BLaER1 treated with 17β-estradiol and CSF1 and Interleukin-3, amounts not matched to agents 10 nM and 100 nM (cell line): Measurements from ENCODE around the gene ZNF749.

ENCODE experiments used
- H3K27ac ChIP-seq, 11 experiments: shearing (Covaris generic); formaldehyde crosslinking; 2 replicates each; pipeline ENCODE4 v1.8.1; 2022
- H3K27me3 ChIP-seq, 11 experiments: shearing (Covaris generic); formaldehyde crosslinking; 2 replicates each; pipeline ENCODE4 v1.8.1; 2022
- H3K36me3 ChIP-seq, 11 experiments: shearing (Covaris generic); formaldehyde crosslinking; 2 replicates each; pipeline ENCODE4 v1.8.1; 2022
- H3K4me1 ChIP-seq, 10 experiments: shearing (Covaris generic); formaldehyde crosslinking; 2 replicates each; pipeline ENCODE4 v1.8.1; 2022
- H3K4me2 ChIP-seq, 11 experiments: shearing (Covaris generic); formaldehyde crosslinking; 2 replicates each; pipeline ENCODE4 v1.8.1; 2022
- H3K4me3 ChIP-seq, 10 experiments: shearing (Covaris generic); formaldehyde crosslinking; 2 replicates each; pipeline ENCODE4 v1.8.1; 2022
- H3K9ac ChIP-seq, 11 experiments: shearing (Covaris generic); formaldehyde crosslinking; 2 replicates each; pipeline ENCODE4 v1.8.1; 2022
- H3K9me3 ChIP-seq, 11 experiments: shearing (Covaris generic); formaldehyde crosslinking; replicated peaks in 1 of 11; 2 replicates each; pipeline ENCODE4 v1.8.1; 2022
- H4K20me1 ChIP-seq, 11 experiments: shearing (Covaris generic); formaldehyde crosslinking; 2 replicates each; pipeline ENCODE4 v1.8.1; 2022
- Cebpa-rat ChIP-seq, 11 experiments: shearing (Covaris generic); IDR thresholded peaks; 2 replicates each; pipeline ENCODE4 v1.8.1; 2022

Gene ZNF749

DNA sequence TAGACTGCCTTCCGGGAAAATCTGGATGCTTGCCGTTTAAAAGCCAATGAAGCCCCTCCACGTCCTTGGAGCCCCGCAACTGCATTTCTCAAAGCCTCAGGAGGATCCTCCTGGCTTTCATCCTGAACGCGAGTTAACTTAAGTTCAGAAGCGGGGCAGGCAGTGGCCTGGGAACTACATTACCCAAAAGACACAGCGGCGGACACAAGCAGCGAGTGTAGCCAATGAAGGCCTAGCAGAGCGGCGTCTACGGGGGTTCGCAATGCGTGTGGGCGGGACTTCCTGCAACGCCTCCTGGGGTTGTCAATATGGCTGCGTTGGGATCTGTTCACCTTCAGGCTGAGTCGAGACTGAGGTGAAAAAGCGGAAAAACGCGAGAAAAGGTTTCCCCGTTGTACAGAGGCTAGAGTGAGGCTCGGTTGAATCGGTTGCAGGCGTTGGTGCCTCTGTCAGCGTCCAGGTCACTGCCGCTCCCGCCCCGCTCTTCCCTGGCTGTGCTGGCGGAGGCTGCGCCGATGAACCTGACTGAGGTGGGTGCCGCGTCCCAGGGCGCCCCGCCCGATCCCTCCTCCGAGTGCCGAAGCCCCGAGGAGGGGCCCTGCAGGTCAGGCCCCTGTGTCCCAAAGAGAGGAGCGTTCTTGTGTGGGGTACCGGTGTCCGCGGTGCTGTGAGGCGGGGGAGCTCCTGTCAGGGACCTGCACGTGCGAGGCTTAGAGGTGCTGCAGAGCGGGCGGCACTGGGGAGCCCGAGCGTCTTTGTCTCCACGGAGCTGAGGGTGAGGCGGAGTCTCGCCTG is 24.1 kb upstream of the ZNF749 start, which contains the start of gene ZNF17:
ZNF17 (plus strand) TSS at position 285 of the 795 bp plus-strand sequence. CDS start 2,455 bp downstream, outside the sequence.
- Histone ChIP-seq H3K27ac (peak within 1 kb of the TSS; percentile 22 to 76 (median 70); a peak in 21 of 22 replicates), H3K36me3 (peaks cover 18 to 33% (median 28%) of the 10 kb centered on the region in 11 experiments), H3K4me3 (peak within 1 kb of the TSS; percentile 87 to 99 (median 94)), H3K4me2 (peak within 1 kb of the TSS; percentile 87 to 99 (median 96)), H4K20me1 (peaks cover 0 to 22% (median 0%) of the 10 kb centered on the region in 11 experiments; a peak in 5 of 22 replicates), H3K27me3 (no peaks in the 10 kb centered on the region), H3K9me3 (no peaks in the 10 kb centered on the region), H3K4me1 (peaks cover 12 to 17% (median 15%) of the 10 kb centered on the region in 10 experiments), H3K9ac (peak within 1 kb of the TSS; percentile 83 to 91 (median 87))
- no peak for TF ChIP-seq Cebpa-rat (IDR thresholded peaks at IDR 0.05)

- H3K27me3 ChIP-seq = no peaks in the 10 kb centered on the region
- H3K4me1 ChIP-seq = no peaks in the 10 kb centered on the region; a peak in 1 of 20 replicates
- peaks cover 63 to 92% (median 76%) of the 10 kb centered on the region in 11 experiments for H3K36me3 ChIP-seq
- H3K4me2 ChIP-seq = no peak overlapping the region
- H3K9ac ChIP-seq = no peak overlapping the region
- no peak overlapping the region for H3K4me3 ChIP-seq
- peaks cover 0 to 19% (median 0%) of the 10 kb centered on the region in 11 experiments; a peak in 4 of 22 replicates for H3K9me3 ChIP-seq
- peaks cover 0 to 64% (median 12%) of the 10 kb centered on the region in 11 experiments; a peak in 8 of 22 replicates for H4K20me1 ChIP-seq
- H3K27ac ChIP-seq = no peak overlapping the region
- TF ChIP-seq Cebpa-rat (IDR thresholded peaks at IDR 0.05) = no peak
Measured at GRCh38 chr19:57419439-57419838, 15.7 kb upstream of the ZNF749 start.

DNA sequence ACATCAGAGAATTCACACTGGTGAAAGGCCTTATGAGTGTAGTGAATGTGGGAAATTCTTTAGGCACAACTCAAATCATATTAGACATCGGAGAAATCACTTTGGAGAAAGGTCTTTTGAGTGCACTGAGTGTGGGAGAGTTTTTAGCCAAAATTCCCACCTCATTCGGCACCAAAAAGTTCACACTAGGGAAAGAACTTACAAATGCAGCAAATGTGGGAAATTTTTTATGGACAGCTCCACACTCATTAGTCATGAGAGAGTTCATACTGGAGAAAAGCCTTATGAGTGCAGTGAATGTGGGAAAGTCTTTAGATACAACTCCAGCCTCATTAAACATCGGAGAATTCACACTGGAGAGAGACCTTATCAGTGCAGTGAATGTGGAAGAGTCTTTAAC is 14.1 kb upstream of the ZNF749 start:
- Histone ChIP-seq H3K9me3 (peaks cover 0 to 19% (median 0%) of the 10 kb centered on the region in 11 experiments; a peak in 4 of 22 replicates), H3K4me3 (no peak overlapping the region), H3K36me3 (peaks cover 50 to 76% (median 62%) of the 10 kb centered on the region in 11 experiments), H3K4me1 (no peaks in the 10 kb centered on the region; a peak in 1 of 20 replicates), H3K27me3 (no peaks in the 10 kb centered on the region), H4K20me1 (peaks cover 0 to 51% (median 12%) of the 10 kb centered on the region in 11 experiments; a peak in 8 of 22 replicates), H3K9ac (no peak overlapping the region), H3K4me2 (no peak overlapping the region), H3K27ac (no peak overlapping the region)
- no peak for TF ChIP-seq Cebpa-rat (IDR thresholded peaks at IDR 0.05)

DNA sequence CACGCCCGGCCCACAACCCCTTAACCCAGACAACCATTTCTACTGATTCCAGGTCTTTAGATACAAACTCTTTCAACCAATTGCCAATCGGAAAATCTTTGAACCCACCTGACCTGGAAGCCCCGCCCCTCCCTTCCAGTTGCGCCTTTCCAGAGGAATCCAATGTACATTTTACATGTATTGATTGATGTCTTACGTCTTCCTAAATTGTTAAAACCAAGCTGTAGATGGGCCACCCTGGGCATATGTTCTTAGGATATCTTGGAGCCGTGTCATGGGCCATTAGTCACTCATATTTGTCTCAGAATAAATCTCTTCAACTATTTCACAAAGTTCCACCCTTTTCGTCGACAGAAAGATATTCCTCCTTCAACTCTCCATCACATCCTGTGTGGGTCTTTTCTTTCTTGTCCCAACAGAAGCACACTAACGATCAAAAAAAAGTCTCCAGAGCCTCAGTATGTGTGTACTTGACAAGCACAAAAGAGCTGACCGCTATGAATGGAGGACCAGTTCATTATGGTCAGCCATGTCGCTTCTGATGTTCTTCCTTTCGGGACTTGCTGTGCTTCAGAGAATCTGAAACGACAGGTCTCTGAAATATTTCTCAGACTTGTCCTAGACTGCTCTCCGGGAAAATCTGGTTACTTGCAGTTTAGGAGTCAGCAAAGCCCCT is 601 bp upstream of the ZNF749 start:
- H3K9ac ChIP-seq = peak overlapping the region; percentile 46 to 90 (median 84); a peak in 21 of 22 replicates
- peaks cover 14 to 30% (median 24%) of the 10 kb centered on the region in 10 experiments for H3K4me1 ChIP-seq
- no peak for TF ChIP-seq Cebpa-rat (IDR thresholded peaks at IDR 0.05)
- H4K20me1 ChIP-seq = peaks cover 0 to 40% (median 17%) of the 10 kb centered on the region in 11 experiments; a peak in 10 of 22 replicates
- H3K4me3 ChIP-seq = peak overlapping the region; percentile 81 to 93 (median 84)
- H3K36me3 ChIP-seq = peaks cover 13 to 26% (median 19%) of the 10 kb centered on the region in 11 experiments; a peak in 20 of 22 replicates
- H3K9me3 ChIP-seq = no peaks in the 10 kb centered on the region
- H3K27ac ChIP-seq = peak overlapping the region in 10 of 11 experiments; percentile 33 to 80 (median 62); a peak in 20 of 22 replicates
- H3K4me2 ChIP-seq = peak overlapping the region; percentile 72 to 97 (median 91)
- H3K27me3 ChIP-seq = no peaks in the 10 kb centered on the region

DNA sequence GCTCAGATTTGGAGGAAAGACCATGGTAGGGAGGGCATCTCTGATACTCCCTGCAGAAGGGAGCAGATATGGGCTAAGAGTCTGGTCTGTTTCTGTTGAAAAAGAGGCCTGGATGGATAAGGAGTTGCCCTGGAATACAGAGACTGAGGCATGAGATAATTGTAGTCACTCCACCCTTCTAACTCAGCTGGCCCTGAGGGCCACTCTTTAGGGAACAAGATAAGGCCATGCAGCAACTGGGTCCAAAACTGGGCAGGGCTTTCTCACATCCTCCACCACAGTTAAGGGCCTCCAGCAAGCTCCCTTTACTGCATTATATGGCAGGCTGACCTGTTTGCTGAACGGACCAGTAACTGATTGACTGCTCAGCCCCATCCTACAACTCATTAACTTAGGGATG is 1.3 kb downstream of the ZNF749 start:
- peak overlapping the region; percentile 75 to 90 (median 84); a peak in 21 of 22 replicates for H3K9ac ChIP-seq
- H3K4me2 ChIP-seq = peak overlapping the region; percentile 88 to 97 (median 95)
- peaks cover 13 to 34% (median 26%) of the 10 kb centered on the region in 11 experiments; a peak in 20 of 22 replicates for H3K36me3 ChIP-seq
- no peaks in the 10 kb centered on the region for H3K27me3 ChIP-seq
- H3K9me3 ChIP-seq = no peaks in the 10 kb centered on the region
- peaks cover 17 to 40% (median 31%) of the 10 kb centered on the region in 10 experiments for H3K4me1 ChIP-seq
- TF ChIP-seq Cebpa-rat (IDR thresholded peaks at IDR 0.05) = no peak
- peak overlapping the region; percentile 81 to 93 (median 84) for H3K4me3 ChIP-seq
- H3K27ac ChIP-seq = peak overlapping the region in 5 of 11 experiments; percentile 62 to 80 (median 78); a peak in 5 of 22 replicates
- peaks cover 0 to 59% (median 31%) of the 10 kb centered on the region in 11 experiments; a peak in 15 of 22 replicates for H4K20me1 ChIP-seq

- H3K9me3 ChIP-seq = peaks cover 0 to 8% (median under 1%) of the 10 kb centered on the region in 11 experiments; a peak in 7 of 22 replicates
- H3K4me3 ChIP-seq = no peak overlapping the region
- H3K27me3 ChIP-seq = no peaks in the 10 kb centered on the region
- H3K27ac ChIP-seq = no peak overlapping the region
- TF ChIP-seq Cebpa-rat (IDR thresholded peaks at IDR 0.05) = no peak
- H4K20me1 ChIP-seq = peaks cover 0 to 74% (median 44%) of the 10 kb centered on the region in 11 experiments; a peak in 15 of 22 replicates
- no peak overlapping the region for H3K4me2 ChIP-seq
- H3K4me1 ChIP-seq = peaks cover 18 to 45% (median 32%) of the 10 kb centered on the region in 10 experiments
- H3K36me3 ChIP-seq = peaks cover 20 to 49% (median 35%) of the 10 kb centered on the region in 11 experiments
- 0 out of 22 replicates have a peak overlapping the region, but pooled peaks of 1 of the 11 experiments have one; percentile 1 for H3K9ac ChIP-seq
Measured at GRCh38 chr19:57437931-57438330, 2.8 kb downstream of the ZNF749 start.

GRCh38 chr19:57438925-57439324 is 3.8 kb downstream of the ZNF749 start:
- Histone ChIP-seq H3K27me3 (no peaks in the 10 kb centered on the region), H3K36me3 (peaks cover 30 to 59% (median 45%) of the 10 kb centered on the region in 11 experiments), H3K4me2 (no peak overlapping the region), H3K27ac (no peak overlapping the region), H3K4me3 (no peak overlapping the region), H3K9ac (no peak overlapping the region), H4K20me1 (peaks cover 0 to 84% (median 50%) of the 10 kb centered on the region in 11 experiments; a peak in 15 of 22 replicates), H3K9me3 (peaks cover 2 to 18% (median 10%) of the 10 kb centered on the region in 11 experiments; a peak in 17 of 22 replicates), H3K4me1 (peaks cover 25 to 45% (median 38%) of the 10 kb centered on the region in 10 experiments)
- TF ChIP-seq Cebpa-rat (IDR thresholded peaks at IDR 0.05) = no peak

- TF ChIP-seq Cebpa-rat (IDR thresholded peaks at IDR 0.05) = no peak
- Histone ChIP-seq H3K9me3 (peaks cover 14 to 46% (median 32%) of the 10 kb centered on the region in 11 experiments; a peak in 20 of 22 replicates), H3K36me3 (peaks cover 55 to 90% (median 74%) of the 10 kb centered on the region in 11 experiments), H3K4me2 (no peak overlapping the region), H3K27ac (no peak overlapping the region), H3K9ac (no peak overlapping the region), H4K20me1 (peaks cover 0 to 77% (median 41%) of the 10 kb centered on the region in 11 experiments; a peak in 14 of 22 replicates), H3K4me3 (no peak overlapping the region), H3K27me3 (no peaks in the 10 kb centered on the region), H3K4me1 (peaks cover 8 to 29% (median 17%) of the 10 kb centered on the region in 10 experiments; a peak in 18 of 20 replicates)
Measured at GRCh38 chr19:57441979-57442752, 7.0 kb downstream of the ZNF749 start.
